ENCODE results near the gene MBD1.
"Not testable (repeated sequence)": the region's sequence is repeated elsewhere in the genome, so short reads cannot be mapped to it uniquely, and the experiment has no call there.

Gene MBD1

GRCh38 chr18:50268022-50268747, 13.1 kb downstream of the MBD1 start:
- DNase-seq, result peak; percentile 87

DNA sequence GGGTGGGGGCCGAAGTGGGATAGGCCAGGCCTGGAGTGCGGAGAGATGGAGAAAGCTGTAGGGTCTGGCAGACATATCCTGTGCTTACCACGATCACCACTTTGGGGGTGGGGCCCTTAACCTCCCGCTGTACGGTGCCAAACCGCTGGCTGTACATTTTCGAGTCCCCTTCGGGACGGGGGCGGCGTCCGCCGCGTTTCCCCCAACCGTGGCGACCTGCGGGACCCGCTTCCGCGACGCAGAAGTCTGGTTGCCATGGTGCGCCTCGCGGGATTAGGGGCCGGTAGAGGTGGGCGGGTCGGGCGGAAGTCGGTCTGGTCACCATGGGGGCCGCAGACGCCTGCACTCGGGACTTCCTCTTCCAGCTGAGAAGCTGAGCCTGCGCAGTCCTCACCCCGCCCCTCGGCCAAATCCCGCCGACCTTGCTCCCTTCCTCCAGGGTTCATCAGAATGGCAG, 15.0 kb downstream of the MBD1 start, which contains the start of gene CFAP53:
CFAP53 (minus strand) TSS at position 248 of the 457 bp plus-strand sequence; CDS start at position 157, 91 bp downstream.
- DNase-seq, result peak; percentile 90

DNA sequence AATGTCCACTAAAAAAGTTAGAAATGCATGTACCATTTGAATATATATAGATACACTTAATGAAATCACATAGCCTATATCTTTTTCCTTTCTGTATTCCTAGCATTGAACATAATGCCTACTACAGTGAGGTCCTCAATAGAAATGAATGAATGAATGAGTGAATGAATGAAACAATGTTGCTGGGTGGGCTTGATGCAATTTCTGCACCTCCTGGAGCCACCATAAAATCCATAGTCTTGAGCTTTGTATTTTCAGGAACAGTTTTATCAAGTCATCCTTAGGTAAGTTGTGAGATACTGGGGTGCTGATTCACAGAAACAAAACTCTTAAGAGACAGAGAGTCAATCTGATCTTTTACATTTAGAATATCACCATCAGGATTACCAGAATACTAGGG, 18.3 kb downstream of the MBD1 start:
- no peak for DNase-seq

DNA sequence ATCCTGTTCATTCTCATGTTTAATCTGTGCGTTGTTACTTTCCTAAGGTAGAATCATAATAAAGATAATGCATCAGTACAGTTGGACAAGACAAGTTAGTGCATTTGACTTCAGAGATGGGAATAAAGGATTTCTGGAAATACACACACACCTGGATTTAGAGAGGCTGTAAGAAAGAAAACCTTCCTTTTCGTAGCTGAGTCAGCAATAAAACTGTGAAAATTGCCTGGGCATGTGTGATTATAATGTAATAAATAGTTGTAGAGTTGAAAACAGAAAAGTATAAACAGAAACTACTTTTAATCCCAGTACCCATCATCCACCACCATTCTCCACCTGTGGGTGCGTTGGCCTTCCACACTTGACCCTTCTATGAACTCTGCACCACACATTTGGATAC, 30.4 kb downstream of the MBD1 start:
- no peak for DNase-seq

GRCh38 chr18:50249576-50249975, 31.7 kb downstream of the MBD1 start:
- DNase-seq, result no peak

- DNase-seq, result no peak
Measured at GRCh38 chr18:50247561-50247960, 33.8 kb downstream of the MBD1 start.

- not testable (repeated sequence) for DNase-seq
Measured at GRCh38 chr18:50241768-50242167, 39.6 kb downstream of the MBD1 start.

GRCh38 chr18:50240080-50240563, 41.2 kb downstream of the MBD1 start:
- DNase-seq, result peak; percentile 19

GRCh38 chr18:50232419-50232818, 48.9 kb downstream of the MBD1 start:
- no peak for DNase-seq

DNA sequence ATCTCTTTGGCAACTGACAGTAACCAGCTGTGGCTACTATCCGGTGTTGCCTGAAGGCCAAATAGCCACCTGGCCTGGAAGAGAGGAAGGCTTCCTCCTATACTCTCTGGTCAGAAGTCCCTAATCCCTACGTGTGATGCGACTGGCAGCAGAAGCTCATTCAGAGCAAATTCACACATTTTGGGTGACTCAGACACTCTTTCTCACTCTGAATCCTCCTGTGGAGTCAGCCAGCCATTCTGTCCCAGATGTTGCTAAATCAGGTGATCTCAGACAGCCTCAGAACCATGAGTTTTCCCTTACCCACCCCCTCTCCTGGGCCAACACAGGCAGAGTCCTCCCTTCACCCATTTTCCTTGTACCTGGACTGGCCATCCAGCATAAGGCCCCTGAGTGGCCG, 49.7 kb downstream of the MBD1 start:
- no peak for DNase-seq

- DNase-seq, result not testable (repeated sequence)
Measured at GRCh38 chr18:50220249-50220648, 61.1 kb downstream of the MBD1 start.

All from CD4-positive, alpha-beta T cell treated with Interleukin-17A for 4 hours (primary cell).